Natural killer cell (primary cell): ENCODE results near the gene ADGRF1. TPM values are rescaled to one million over a fixed set of nuclear protein-coding genes. Genes with fewer than 3 reads are reported as not detected.

Experiments
- ATAC-seq, 3 donors: fragments of 150-1000 bp in 2 of 3; fragments of 200-7000 bp in 1 of 3; cut with Tn5 transposase; 1 replicate in 1 of 3; 2 replicates in 2 of 3; pipeline ENCODE4 v1.10.0; 2021; ENCODE audit warnings: mild to moderate bottlenecking in 2 of 3, moderate library complexity in 2 of 3
- DNase-seq, 2 donors: peaks; one replicate each; pipeline versions ENCODE4 v3.0.0 to v3.0.0-alpha.2; 2013 to 2021; ENCODE audit warnings: mixed read lengths in 1 of 2
- H3K27ac ChIP-seq: one replicate; pipeline ENCODE4 v1.5.1; 2013; ENCODE audit warnings: mild to moderate bottlenecking, low read length
- H3K27me3 ChIP-seq: one replicate; pipeline ENCODE4 v1.6.1; 2013; ENCODE audit warnings: low read length; ENCODE audit not compliant: control insufficient read depth, insufficient read depth
- H3K36me3 ChIP-seq: one replicate; pipeline ENCODE4 v1.6.1; 2013; ENCODE audit warnings: low read length; ENCODE audit not compliant: control insufficient read depth, insufficient read depth
- H3K4me1 ChIP-seq: one replicate; pipeline ENCODE4 v1.6.1; 2013; ENCODE audit warnings: low read length; ENCODE audit not compliant: control insufficient read depth, insufficient read depth
- H3K4me3 ChIP-seq: one replicate; pipeline ENCODE4 v1.5.1; 2013; ENCODE audit warnings: low read length
- H3K9me3 ChIP-seq: one replicate; pipeline ENCODE4 v1.6.1; 2013; ENCODE audit warnings: low read length; ENCODE audit not compliant: control insufficient read depth, insufficient read depth
- H3K27ac Mint-ChIP-seq, 2 donors: one replicate each; pipeline ENCODE4 v1.8.0; 2022; ENCODE audit warnings: mild to moderate bottlenecking in 2 of 2, mixed read lengths in 2 of 2, moderate library complexity in 1 of 2
- H3K27me3 Mint-ChIP-seq, 2 donors: one replicate each; pipeline ENCODE4 v1.8.0; 2022; ENCODE audit warnings: low read depth in 2 of 2, mixed read lengths in 2 of 2
- H3K36me3 Mint-ChIP-seq: one replicate; pipeline ENCODE4 v1.8.0; 2022; ENCODE audit warnings: mixed read lengths
- H3K4me1 Mint-ChIP-seq, 2 donors: one replicate each; pipeline ENCODE4 v1.8.0; 2022; ENCODE audit warnings: mixed read lengths in 2 of 2
- H3K4me3 Mint-ChIP-seq: one replicate; pipeline ENCODE4 v1.8.0; 2022; ENCODE audit warnings: mild to moderate bottlenecking, moderate library complexity, mixed read lengths
- H3K9me3 Mint-ChIP-seq, 2 donors: one replicate each; pipeline ENCODE4 v1.8.0; 2022; ENCODE audit warnings: mixed read lengths in 2 of 2
- CTCF ChIP-seq: fragments of 200-600 bp; IDR thresholded peaks from one replicate; pipeline ENCODE4 v1.8.0; 2022; ENCODE audit warnings: antibody characterized with exemption
- WGBS: methylation state at CpG from one replicate; pipeline ENCODE4 v1.1.7; 2013; ENCODE audit warnings: missing lambda C conversion rate; ENCODE audit not compliant: insufficient coverage; 5-methylcytosine and 5-hydroxymethylcytosine counted together
- intact Hi-C: fragments of 100-400 bp; cut with micrococcal nuclease; formaldehyde crosslinking; loops from one replicate; pipeline ENCODE4 v1.14.2; 2022
- total RNA-seq, 4 donors: library from RNA; stranded (reverse); fragments of 120-200 nt in 1 of 4; gene quantifications; one replicate each; pipeline versions ENCODE4 v1.2.3 to v1.2.4, GENCODE V29; 2013 to 2022

ADGRF1 gene
- total RNA-seq, 3 donors from 2014 or later (not counting 1 experiment from before 2014, with no cell fraction given), result not detected

GRCh38 chr6:46959419-46959818, 82.7 kb downstream of the ADGRF1 start:
- Mint-ChIP-seq H3K4me1 (no peaks in the 10 kb centered on the region), H3K27me3 (peaks cover 6 to 11% of the 10 kb centered on the region in 2 donors), H3K36me3 (no peaks in the 10 kb centered on the region), H3K9me3 (no peaks in the 10 kb centered on the region), H3K27ac (no peak overlapping the region), H3K4me3 (no peak overlapping the region)
- Histone ChIP-seq H3K9me3 (no peaks in the 10 kb centered on the region), H3K27me3 (no peaks in the 10 kb centered on the region), H3K4me3 (no peak overlapping the region), H3K4me1 (no peaks in the 10 kb centered on the region), H3K27ac (no peak overlapping the region), H3K36me3 (no peaks in the 10 kb centered on the region)
- DNase-seq, result no peak
- TF ChIP-seq CTCF, result no peak
- no peak for ATAC-seq
- intact Hi-C loops, result no loop called here

- ATAC-seq (no peak), DNase-seq (no peak)
- Mint-ChIP-seq H3K9me3 (no peaks in the 10 kb centered on the region), H3K36me3 (no peaks in the 10 kb centered on the region), H3K27ac (no peak overlapping the region), H3K4me3 (no peak overlapping the region), H3K4me1 (no peaks in the 10 kb centered on the region), H3K27me3 (peaks cover 6 to 11% of the 10 kb centered on the region in 2 donors)
- no peak for TF ChIP-seq CTCF
- Histone ChIP-seq H3K27ac (no peak overlapping the region), H3K9me3 (no peaks in the 10 kb centered on the region), H3K4me1 (no peaks in the 10 kb centered on the region), H3K27me3 (no peaks in the 10 kb centered on the region), H3K36me3 (no peaks in the 10 kb centered on the region), H3K4me3 (no peak overlapping the region)
- 96% methylated on average over 6 of the region's 6 CpGs for WGBS
- intact Hi-C loops, result no loop called here
These were observed 85.7 kb downstream of the ADGRF1 start for GRCh38 chr6:46956409-46956808.

DNA sequence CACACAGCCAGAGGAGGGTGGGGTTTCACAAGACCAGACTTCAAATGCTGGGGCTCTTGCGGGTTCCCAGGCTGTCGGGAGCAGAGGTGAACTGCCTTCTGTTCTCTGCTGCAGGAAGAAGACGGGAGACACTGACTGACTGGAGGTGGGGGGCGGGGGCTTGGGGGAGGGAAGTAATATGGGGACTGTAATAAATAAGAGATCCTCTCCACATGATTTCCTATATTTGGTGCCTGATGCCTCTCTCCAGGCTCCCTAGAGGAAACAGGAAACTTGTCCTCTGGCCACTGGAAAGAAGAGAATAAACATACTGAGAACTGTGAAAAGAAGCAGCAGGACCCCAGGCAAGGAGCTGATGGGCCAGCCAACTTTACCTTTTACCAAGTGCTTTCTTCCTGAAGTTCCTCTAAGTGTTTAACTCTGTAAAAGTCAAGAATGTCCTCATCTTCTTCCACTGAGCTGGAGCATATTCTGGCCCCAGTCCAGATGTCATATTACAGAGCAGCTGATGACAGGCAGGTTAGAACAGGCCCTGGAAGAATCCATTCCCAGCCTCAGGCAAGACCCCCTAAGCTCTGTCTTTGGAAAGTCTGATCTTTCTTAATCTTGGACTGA, 87.2 kb downstream of the ADGRF1 start:
- no peaks in the 10 kb centered on the region for H3K9me3 Mint-ChIP-seq
- H3K4me3 ChIP-seq, result no peak overlapping the region
- H3K27me3 Mint-ChIP-seq, result peaks cover 6 to 11% of the 10 kb centered on the region in 2 donors
- no peaks in the 10 kb centered on the region for H3K36me3 ChIP-seq
- no peak overlapping the region for H3K4me3 Mint-ChIP-seq
- H3K36me3 Mint-ChIP-seq, result no peaks in the 10 kb centered on the region
- H3K27me3 ChIP-seq, result no peaks in the 10 kb centered on the region
- no peaks in the 10 kb centered on the region for H3K4me1 ChIP-seq
- H3K9me3 ChIP-seq, result no peaks in the 10 kb centered on the region
- intact Hi-C loops, result no loop called here
- no peak overlapping the region for H3K27ac ChIP-seq
- no peaks in the 10 kb centered on the region for H3K4me1 Mint-ChIP-seq
- ATAC-seq (no peak), DNase-seq (no peak)
- 73% methylated on average over 3 of the region's 4 CpGs for WGBS
- TF ChIP-seq CTCF, result no peak
- no peak overlapping the region for H3K27ac Mint-ChIP-seq

DNA sequence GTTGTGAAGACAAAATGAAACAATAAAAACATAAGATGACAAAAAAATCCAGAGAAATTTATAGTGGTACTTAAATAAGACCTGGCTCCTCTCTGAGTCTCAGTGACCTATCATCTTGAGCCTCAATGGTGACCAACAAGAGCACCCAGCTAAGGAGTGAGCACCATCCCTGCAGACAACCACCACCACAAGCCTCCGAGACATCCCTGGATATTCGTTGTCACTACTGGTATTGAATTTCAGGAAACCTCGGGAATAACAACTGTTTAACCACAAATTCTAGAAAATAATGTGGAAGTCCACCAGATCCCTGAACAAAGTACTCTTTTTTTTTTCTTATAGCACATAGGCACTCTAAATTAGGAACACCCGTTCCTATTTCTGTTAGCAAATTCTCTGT, 88.2 kb downstream of the ADGRF1 start:
- Histone ChIP-seq H3K4me3 (no peak overlapping the region), H3K36me3 (no peaks in the 10 kb centered on the region), H3K4me1 (no peaks in the 10 kb centered on the region), H3K27me3 (no peaks in the 10 kb centered on the region), H3K9me3 (no peaks in the 10 kb centered on the region), H3K27ac (no peak overlapping the region)
- no peak for DNase-seq
- ATAC-seq, result no peak
- H3K36me3 Mint-ChIP-seq, result no peaks in the 10 kb centered on the region
- TF ChIP-seq CTCF, result no peak
- no peak overlapping the region for H3K4me3 Mint-ChIP-seq
- intact Hi-C loops, result no loop called here
- H3K9me3 Mint-ChIP-seq, result no peaks in the 10 kb centered on the region
- H3K27ac Mint-ChIP-seq, result no peak overlapping the region
- H3K27me3 Mint-ChIP-seq, result peaks cover 2 to 11% of the 10 kb centered on the region in 2 donors
- WGBS, result 93% methylated on average over 3 of the region's 4 CpGs
- no peaks in the 10 kb centered on the region for H3K4me1 Mint-ChIP-seq
